Prostate gland (tissue), 2 donors: ENCODE data around the gene LRBA.

Source experiments
- CTCF ChIP-seq, 4 experiments: fragments of 200-600 bp in 2 of 4; fragments of 450-650 bp in 2 of 4; sonication (generic) in 2 of 4; IDR thresholded peaks; 1 replicate in 3 of 4; 2 replicates in 1 of 4; pipeline ENCODE4 v1.5.1; 2016 to 2019; ENCODE audit warnings: antibody characterized with exemption in 4 of 4, mild to moderate bottlenecking in 2 of 4, moderate library complexity in 2 of 4
- POLR2A ChIP-seq: fragments of 450-650 bp; IDR thresholded peaks from one replicate; pipeline ENCODE4 v1.6.1; 2016; ENCODE audit warnings: antibody characterized with exemption, mild to moderate bottlenecking
- POLR2AphosphoS5 ChIP-seq: sonication (generic); formaldehyde crosslinking; IDR thresholded peaks from one replicate; pipeline ENCODE4 v1.6.1; 2017; ENCODE audit warnings: antibody characterized with exemption

DNA sequence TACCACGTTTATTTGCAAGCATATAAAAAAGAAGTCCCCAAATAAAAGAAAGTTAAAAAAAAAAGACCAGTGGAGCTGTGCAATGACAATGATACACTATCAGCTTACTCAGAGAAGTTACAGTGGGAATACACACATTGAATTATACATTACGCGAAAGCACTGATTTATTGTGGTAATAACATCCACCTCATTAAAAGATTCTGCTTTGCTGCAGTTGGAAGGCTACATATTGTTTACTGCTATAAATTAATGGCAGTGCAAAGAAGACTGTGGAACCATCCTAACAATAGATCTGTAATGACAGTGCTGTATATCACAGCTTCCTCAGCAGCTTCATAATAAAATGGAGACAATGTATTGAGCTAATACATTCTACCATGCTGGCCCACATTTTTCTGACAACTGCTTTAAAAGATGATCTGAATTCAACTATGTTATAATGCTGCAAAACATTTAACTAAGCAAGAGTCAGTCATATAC, 575.6 kb downstream of the LRBA start:
- TF ChIP-seq CTCF (IDR thresholded peaks at IDR 0.05) (no peak), POLR2AphosphoS5 (no peak), POLR2A (no peak)
